ENCODE measurements around the gene TMEM258.

- TF ChIP-seq, protein P1, sequence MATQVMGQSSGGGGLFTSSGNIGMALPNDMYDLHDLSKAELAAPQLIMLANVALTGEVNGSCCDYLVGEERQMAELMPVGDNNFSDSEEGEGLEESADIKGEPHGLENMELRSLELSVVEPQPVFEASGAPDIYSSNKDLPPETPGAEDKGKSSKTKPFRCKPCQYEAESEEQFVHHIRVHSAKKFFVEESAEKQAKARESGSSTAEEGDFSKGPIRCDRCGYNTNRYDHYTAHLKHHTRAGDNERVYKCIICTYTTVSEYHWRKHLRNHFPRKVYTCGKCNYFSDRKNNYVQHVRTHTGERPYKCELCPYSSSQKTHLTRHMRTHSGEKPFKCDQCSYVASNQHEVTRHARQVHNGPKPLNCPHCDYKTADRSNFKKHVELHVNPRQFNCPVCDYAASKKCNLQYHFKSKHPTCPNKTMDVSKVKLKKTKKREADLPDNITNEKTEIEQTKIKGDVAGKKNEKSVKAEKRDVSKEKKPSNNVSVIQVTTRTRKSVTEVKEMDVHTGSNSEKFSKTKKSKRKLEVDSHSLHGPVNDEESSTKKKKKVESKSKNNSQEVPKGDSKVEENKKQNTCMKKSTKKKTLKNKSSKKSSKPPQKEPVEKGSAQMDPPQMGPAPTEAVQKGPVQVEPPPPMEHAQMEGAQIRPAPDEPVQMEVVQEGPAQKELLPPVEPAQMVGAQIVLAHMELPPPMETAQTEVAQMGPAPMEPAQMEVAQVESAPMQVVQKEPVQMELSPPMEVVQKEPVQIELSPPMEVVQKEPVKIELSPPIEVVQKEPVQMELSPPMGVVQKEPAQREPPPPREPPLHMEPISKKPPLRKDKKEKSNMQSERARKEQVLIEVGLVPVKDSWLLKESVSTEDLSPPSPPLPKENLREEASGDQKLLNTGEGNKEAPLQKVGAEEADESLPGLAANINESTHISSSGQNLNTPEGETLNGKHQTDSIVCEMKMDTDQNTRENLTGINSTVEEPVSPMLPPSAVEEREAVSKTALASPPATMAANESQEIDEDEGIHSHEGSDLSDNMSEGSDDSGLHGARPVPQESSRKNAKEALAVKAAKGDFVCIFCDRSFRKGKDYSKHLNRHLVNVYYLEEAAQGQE (tag by site-specific recombination; IDR thresholded peaks at IDR 0.05) = no peak
- TF ChIP-seq ZNF121 (tag by site-specific recombination; IDR thresholded peaks at IDR 0.05) = no peak
- no peak for TF ChIP-seq ZNF2 (tag by site-specific recombination; IDR thresholded peaks at IDR 0.05)
- TF ChIP-seq ZNF677 (tag by site-specific recombination; IDR thresholded peaks at IDR 0.05) = no peak
- no peak for TF ChIP-seq SCRT1 (tag by site-specific recombination; IDR thresholded peaks at IDR 0.05; ENCODE audit: borderline replicate concordance)
These were observed 21.1 kb downstream of the TMEM258 start for GRCh38 chr11:61771195-61771894.

Data from HEK293 (cell line).